OCI-LY3 (cell line): Measurements from ENCODE around the gene ACTR3.

Source experiments
- H2AFZ ChIP-seq: fragments of 200-600, 300-600 bp; shearing (Covaris generic); 2 replicates; pipeline ENCODE4 v1.6.0; 2014; ENCODE audit warnings: antibody characterized with exemption, low read depth, low read length
- H3K27ac ChIP-seq: fragments of 200-600, 300-600 bp; sonication (generic); 2 replicates; pipeline ENCODE4 v1.5.1; 2014; ENCODE audit warnings: mild to moderate bottlenecking, low read length, moderate library complexity, mixed read lengths
- H3K27me3 ChIP-seq: fragments of 200-600, 300-600 bp; sonication (generic); 2 replicates; pipeline ENCODE4 v1.6.1; 2014; ENCODE audit warnings: low read depth, low read length, mixed read lengths
- H3K36me3 ChIP-seq: fragments of 200-600, 300-600 bp; sonication (generic); replicated peaks from 2 replicates; pipeline ENCODE3; 2014; ENCODE audit warnings: low read depth, low read length, mixed read lengths
- H3K4me1 ChIP-seq: fragments of 300-600, 200-600 bp; sonication (generic); 2 replicates; pipeline ENCODE4 v1.6.1; 2014; ENCODE audit warnings: low read length, mixed read lengths
- H3K4me2 ChIP-seq: fragments of 200-600, 300-600 bp; sonication (generic); 2 replicates; pipeline ENCODE4 v1.6.1; 2014; ENCODE audit warnings: low read length, mixed read lengths
- H3K4me3 ChIP-seq: fragments of 300-600, 200-600 bp; sonication (generic); 2 replicates; pipeline ENCODE4 v1.5.1; 2014; ENCODE audit warnings: antibody characterized with exemption, mild to moderate bottlenecking, low read length, moderate library complexity
- H3K79me2 ChIP-seq: fragments of 300-600, 200-600 bp; shearing (Covaris generic); 2 replicates; pipeline ENCODE4 v1.6.1; 2014; ENCODE audit warnings: mild to moderate bottlenecking, low read length, mixed read lengths
- H3K9ac ChIP-seq: fragments of 300-600, 200-600 bp; shearing (Covaris generic); 2 replicates; pipeline ENCODE4 v1.6.0; 2014; ENCODE audit warnings: mild to moderate bottlenecking, low read length, moderate library complexity
- H3K9me3 ChIP-seq: fragments of 200-600, 300-600 bp; shearing (Covaris generic); 2 replicates; pipeline ENCODE4 v1.6.1; 2014; ENCODE audit warnings: low read length, mixed read lengths; ENCODE audit not compliant: insufficient read depth
- H4K20me1 ChIP-seq: fragments of 200-600, 300-600 bp; sonication (generic); 2 replicates; pipeline ENCODE4 v1.6.1; 2016; ENCODE audit warnings: low read length, mixed read lengths; ENCODE audit not compliant: insufficient read depth
- CTCF ChIP-seq: fragments of 200-600, 300-600 bp; sonication (generic); IDR thresholded peaks from 2 replicates; pipeline ENCODE4 v1.5.1; 2014; ENCODE audit warnings: antibody characterized with exemption, low read length, low read depth
- EZH2phosphoT487 ChIP-seq: fragments of 200-600 bp; shearing (Covaris generic); IDR thresholded peaks from 2 replicates; pipeline ENCODE4 v1.6.1; 2018; ENCODE audit warnings: antibody characterized with exemption, mixed run types, low read depth

Gene ACTR3

GRCh38 chr2:113962692-113963480 is 73.0 kb downstream of the ACTR3 start:
- Histone ChIP-seq H3K4me1 (peaks cover 24% of the 10 kb centered on the region), H3K9ac (no peak overlapping the region), H3K79me2 (no peaks in the 10 kb centered on the region), H2AFZ (no peak overlapping the region), H4K20me1 (peaks cover 2% of the 10 kb centered on the region; the same call in 1 of the 2 replicates), H3K27ac (no peak overlapping the region), H3K27me3 (no peaks in the 10 kb centered on the region), H3K4me3 (no peak overlapping the region), H3K4me2 (no peak overlapping the region), H3K36me3 (peaks cover 35% of the 10 kb centered on the region), H3K9me3 (no peaks in the 10 kb centered on the region)
- TF ChIP-seq EZH2phosphoT487, result no peak
- TF ChIP-seq CTCF, result no peak

DNA sequence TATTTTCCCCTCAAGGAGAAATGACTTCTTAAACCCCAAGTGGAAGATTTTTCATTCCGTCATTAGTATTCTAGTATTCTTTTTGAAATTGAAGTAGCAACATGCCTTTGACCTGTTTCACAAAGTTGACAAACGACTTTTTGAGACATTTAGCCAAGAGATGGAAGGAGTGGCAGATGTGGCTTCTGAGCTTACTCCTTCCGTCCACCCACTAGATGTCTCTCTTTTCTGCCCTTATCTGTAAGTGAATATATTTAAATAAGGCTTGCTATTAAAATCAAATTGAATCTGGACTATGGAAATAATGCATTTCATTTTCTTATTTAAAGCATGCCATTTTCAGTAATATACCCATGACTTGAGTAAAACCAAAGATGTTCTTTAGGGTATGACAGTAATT is 74.1 kb downstream of the ACTR3 start:
- H3K9me3 ChIP-seq, result no peaks in the 10 kb centered on the region
- TF ChIP-seq CTCF, result peak; percentile 10; the same call in 1 of the 2 replicates
- TF ChIP-seq EZH2phosphoT487, result no peak
- peaks cover 24% of the 10 kb centered on the region for H3K4me1 ChIP-seq
- H3K27me3 ChIP-seq, result no peaks in the 10 kb centered on the region
- no peak overlapping the region for H3K27ac ChIP-seq
- no peaks in the 10 kb centered on the region for H3K79me2 ChIP-seq
- H3K4me2 ChIP-seq, result no peak overlapping the region
- no peak overlapping the region for H2AFZ ChIP-seq
- H4K20me1 ChIP-seq, result 0 out of 2 replicates have a peak, but pooled peaks cover 2% of the 10 kb centered on the region
- H3K4me3 ChIP-seq, result no peak overlapping the region
- H3K9ac ChIP-seq, result no peak overlapping the region
- peaks cover 32% of the 10 kb centered on the region for H3K36me3 ChIP-seq

GRCh38 chr2:113964436-113964835 is 74.5 kb downstream of the ACTR3 start:
- H3K79me2 ChIP-seq, result no peaks in the 10 kb centered on the region
- H2AFZ ChIP-seq, result no peak overlapping the region
- H3K9me3 ChIP-seq, result no peaks in the 10 kb centered on the region
- H3K36me3 ChIP-seq, result peaks cover 27% of the 10 kb centered on the region
- H3K9ac ChIP-seq, result no peak overlapping the region
- H3K27me3 ChIP-seq, result no peaks in the 10 kb centered on the region
- no peak overlapping the region for H3K4me3 ChIP-seq
- H3K27ac ChIP-seq, result no peak overlapping the region
- H3K4me2 ChIP-seq, result no peak overlapping the region
- no peak for TF ChIP-seq CTCF
- TF ChIP-seq EZH2phosphoT487, result no peak
- H3K4me1 ChIP-seq, result peaks cover 24% of the 10 kb centered on the region
- H4K20me1 ChIP-seq, result 0 out of 2 replicates have a peak, but pooled peaks cover 2% of the 10 kb centered on the region

DNA sequence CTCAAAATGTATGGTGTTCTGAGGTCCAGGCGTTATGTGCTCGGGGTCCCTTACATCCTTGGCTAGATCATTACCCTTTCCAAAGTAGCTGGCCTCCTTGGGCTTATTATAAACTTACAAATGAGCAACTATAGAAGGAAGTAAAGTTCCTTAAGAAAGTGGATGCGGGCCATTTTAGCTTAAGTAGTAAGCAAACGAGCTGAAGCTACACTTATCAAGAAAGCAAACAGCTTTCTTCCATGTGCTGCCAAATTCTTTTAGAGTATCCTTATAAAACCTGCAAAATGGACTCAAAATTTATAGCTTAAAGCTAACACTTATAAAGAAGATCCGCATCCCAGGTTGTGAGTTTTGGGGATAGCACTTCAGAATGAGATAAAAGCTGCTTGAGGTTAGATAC is 75.3 kb downstream of the ACTR3 start:
- H3K36me3 ChIP-seq, result peaks cover 25% of the 10 kb centered on the region
- TF ChIP-seq CTCF (no peak), EZH2phosphoT487 (no peak)

More for the DNA sequence above, 75.3 kb downstream of the ACTR3 start:
- 0 out of 2 replicates have a peak, but pooled peaks cover 2% of the 10 kb centered on the region for H4K20me1 ChIP-seq
- H3K27ac ChIP-seq, result no peak overlapping the region
- no peaks in the 10 kb centered on the region for H3K27me3 ChIP-seq
- peaks cover 24% of the 10 kb centered on the region for H3K4me1 ChIP-seq
- no peak overlapping the region for H3K4me3 ChIP-seq
- no peaks in the 10 kb centered on the region for H3K79me2 ChIP-seq
- no peak overlapping the region for H2AFZ ChIP-seq
- H3K4me2 ChIP-seq, result no peak overlapping the region
- H3K9me3 ChIP-seq, result no peaks in the 10 kb centered on the region
- H3K9ac ChIP-seq, result no peak overlapping the region
